Transverse colon (tissue), 3 donors: ENCODE measurements around the gene DES.

ENCODE experiments used
- POLR2A ChIP-seq: fragments of 450-650 bp; IDR thresholded peaks from one replicate; pipeline ENCODE4 v1.6.1; 2016; ENCODE audit warnings: antibody characterized with exemption, mild to moderate bottlenecking, moderate library complexity
- TF ChIP-seq, protein P1 (sequence below), 5 experiments: fragments of 200-600 bp in 3 of 5; fragments of 450-650 bp in 2 of 5; sonication (generic) in 3 of 5; IDR thresholded peaks; 1 replicate in 2 of 5; 2 replicates in 3 of 5; pipeline ENCODE4 v1.5.1; 2016 to 2017; ENCODE audit warnings: antibody characterized with exemption in 5 of 5, inconsistent platforms in 3 of 5, mild to moderate bottlenecking in 2 of 5, moderate library complexity in 1 of 5

DNA sequence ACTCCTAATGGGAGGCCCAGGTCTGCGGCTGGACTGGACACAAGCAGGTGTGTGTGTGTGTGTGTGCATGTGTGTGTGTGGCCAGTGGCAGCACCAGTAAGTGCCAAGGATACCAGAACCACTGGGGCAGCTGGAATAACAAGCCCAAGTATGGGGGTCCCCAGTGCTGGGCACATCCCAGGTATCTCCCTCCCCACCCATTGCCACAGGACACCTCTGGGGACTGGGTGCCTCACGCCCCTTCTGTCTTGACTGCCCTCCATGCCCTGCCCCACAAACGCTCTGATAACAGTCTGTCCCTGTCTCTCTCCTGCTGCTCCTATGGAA is 25.5 kb downstream of the DES start:
- TF ChIP-seq, protein P1, sequence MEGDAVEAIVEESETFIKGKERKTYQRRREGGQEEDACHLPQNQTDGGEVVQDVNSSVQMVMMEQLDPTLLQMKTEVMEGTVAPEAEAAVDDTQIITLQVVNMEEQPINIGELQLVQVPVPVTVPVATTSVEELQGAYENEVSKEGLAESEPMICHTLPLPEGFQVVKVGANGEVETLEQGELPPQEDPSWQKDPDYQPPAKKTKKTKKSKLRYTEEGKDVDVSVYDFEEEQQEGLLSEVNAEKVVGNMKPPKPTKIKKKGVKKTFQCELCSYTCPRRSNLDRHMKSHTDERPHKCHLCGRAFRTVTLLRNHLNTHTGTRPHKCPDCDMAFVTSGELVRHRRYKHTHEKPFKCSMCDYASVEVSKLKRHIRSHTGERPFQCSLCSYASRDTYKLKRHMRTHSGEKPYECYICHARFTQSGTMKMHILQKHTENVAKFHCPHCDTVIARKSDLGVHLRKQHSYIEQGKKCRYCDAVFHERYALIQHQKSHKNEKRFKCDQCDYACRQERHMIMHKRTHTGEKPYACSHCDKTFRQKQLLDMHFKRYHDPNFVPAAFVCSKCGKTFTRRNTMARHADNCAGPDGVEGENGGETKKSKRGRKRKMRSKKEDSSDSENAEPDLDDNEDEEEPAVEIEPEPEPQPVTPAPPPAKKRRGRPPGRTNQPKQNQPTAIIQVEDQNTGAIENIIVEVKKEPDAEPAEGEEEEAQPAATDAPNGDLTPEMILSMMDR (IDR thresholded peaks at IDR 0.05): no peak
- TF ChIP-seq POLR2A: no peak
